Measurements from ENCODE around the gene MMP12.
"Not testable (repeated sequence)": the region's sequence is repeated elsewhere in the genome, so short reads cannot be mapped to it uniquely, and the experiment has no call there.

The MMP12 gene

GRCh38 chr11:102874852-102875251, at the start of gene MMP12:
MMP12 (minus strand) TSS chr11:102874982; CDS start chr11:102874937, 45 bp downstream.
- Mint-ChIP-seq H3K36me3 (ENCODE audit: low read depth) (no peaks in the 10 kb centered on the region), H3K27ac (no peak within 1 kb of the TSS), H3K27me3 (peaks cover 7% of the 10 kb centered on the region), H3K4me3 (no peak within 1 kb of the TSS), H3K4me1 (ENCODE audit: low read depth) (no peaks in the 10 kb centered on the region), H3K9me3 (no peaks in the 10 kb centered on the region)

- H3K27me3 Mint-ChIP-seq = peaks cover 26% of the 10 kb centered on the region
- H3K4me3 Mint-ChIP-seq = no peak overlapping the region
- H3K9me3 Mint-ChIP-seq = no peaks in the 10 kb centered on the region
- H3K36me3 Mint-ChIP-seq (ENCODE audit: low read depth) = no peaks in the 10 kb centered on the region
- H3K27ac Mint-ChIP-seq = no peak overlapping the region
- peaks cover 6% of the 10 kb centered on the region for H3K4me1 Mint-ChIP-seq (ENCODE audit: low read depth)
Measured at GRCh38 chr11:102921587-102922220, 46.9 kb upstream of the MMP12 start.

- Mint-ChIP-seq H3K9me3 (no peaks in the 10 kb centered on the region), H3K27ac (no peak overlapping the region), H3K4me1 (ENCODE audit: low read depth) (peaks cover 6% of the 10 kb centered on the region), H3K4me3 (no peak overlapping the region), H3K27me3 (peaks cover 26% of the 10 kb centered on the region), H3K36me3 (ENCODE audit: low read depth) (no peaks in the 10 kb centered on the region)
Measured at GRCh38 chr11:102920118-102920684, 45.4 kb upstream of the MMP12 start.

GRCh38 chr11:102915044-102915375, 40.2 kb upstream of the MMP12 start:
- Mint-ChIP-seq H3K27ac (no peak overlapping the region), H3K9me3 (no peaks in the 10 kb centered on the region), H3K36me3 (ENCODE audit: low read depth) (no peaks in the 10 kb centered on the region), H3K4me1 (ENCODE audit: low read depth) (peaks cover under 1% of the 10 kb centered on the region), H3K27me3 (peaks cover 9% of the 10 kb centered on the region), H3K4me3 (no peak overlapping the region)

- no peak overlapping the region for H3K27ac Mint-ChIP-seq
- H3K9me3 Mint-ChIP-seq = no peaks in the 10 kb centered on the region
- H3K4me1 Mint-ChIP-seq (ENCODE audit: low read depth) = no peaks in the 10 kb centered on the region
- no peak overlapping the region for H3K4me3 Mint-ChIP-seq
- no peaks in the 10 kb centered on the region for H3K36me3 Mint-ChIP-seq (ENCODE audit: low read depth)
- peaks cover 6% of the 10 kb centered on the region for H3K27me3 Mint-ChIP-seq
Measured at GRCh38 chr11:102914238-102915043, 39.7 kb upstream of the MMP12 start.

GRCh38 chr11:102912482-102912830, 37.7 kb upstream of the MMP12 start:
- Mint-ChIP-seq H3K27ac (no peak overlapping the region), H3K4me1 (ENCODE audit: low read depth) (no peaks in the 10 kb centered on the region), H3K36me3 (ENCODE audit: low read depth) (no peaks in the 10 kb centered on the region), H3K4me3 (no peak overlapping the region), H3K27me3 (peaks cover 12% of the 10 kb centered on the region), H3K9me3 (no peaks in the 10 kb centered on the region)

- H3K27me3 Mint-ChIP-seq = peaks cover 12% of the 10 kb centered on the region
- no peak overlapping the region for H3K27ac Mint-ChIP-seq
- H3K4me1 Mint-ChIP-seq (ENCODE audit: low read depth) = no peaks in the 10 kb centered on the region
- no peaks in the 10 kb centered on the region for H3K9me3 Mint-ChIP-seq
- H3K4me3 Mint-ChIP-seq = no peak overlapping the region
- no peaks in the 10 kb centered on the region for H3K36me3 Mint-ChIP-seq (ENCODE audit: low read depth)
Measured at GRCh38 chr11:102911758-102912481, 37.1 kb upstream of the MMP12 start.

- H3K4me1 Mint-ChIP-seq (ENCODE audit: low read depth); H3K27me3 Mint-ChIP-seq; H3K27ac Mint-ChIP-seq; H3K4me3 Mint-ChIP-seq; H3K36me3 Mint-ChIP-seq (ENCODE audit: low read depth); H3K9me3 Mint-ChIP-seq: not testable (repeated sequence)
Measured at GRCh38 chr11:102905848-102906247, 31.1 kb upstream of the MMP12 start.

- H3K4me3 Mint-ChIP-seq; H3K4me1 Mint-ChIP-seq (ENCODE audit: low read depth); H3K36me3 Mint-ChIP-seq (ENCODE audit: low read depth); H3K9me3 Mint-ChIP-seq; H3K27ac Mint-ChIP-seq: not testable (repeated sequence)
- peaks cover 11% of the 10 kb centered on the region for H3K27me3 Mint-ChIP-seq
Measured at GRCh38 chr11:102903895-102904294, 29.1 kb upstream of the MMP12 start.

GRCh38 chr11:102900346-102900745, 25.6 kb upstream of the MMP12 start:
- H3K36me3 Mint-ChIP-seq (ENCODE audit: low read depth) = no peaks in the 10 kb centered on the region

GRCh38 chr11:102891736-102892135, 17.0 kb upstream of the MMP12 start:
- peaks cover 6% of the 10 kb centered on the region for H3K9me3 Mint-ChIP-seq
- no peaks in the 10 kb centered on the region for H3K4me1 Mint-ChIP-seq (ENCODE audit: low read depth)
- no peak overlapping the region for H3K4me3 Mint-ChIP-seq
- no peaks in the 10 kb centered on the region for H3K36me3 Mint-ChIP-seq (ENCODE audit: low read depth)
- H3K27ac Mint-ChIP-seq = no peak overlapping the region
- H3K27me3 Mint-ChIP-seq = peaks cover 8% of the 10 kb centered on the region

More at GRCh38 chr11:102900346-102900745, 25.6 kb upstream of the MMP12 start:
- H3K27ac Mint-ChIP-seq = no peak overlapping the region
- no peak overlapping the region for H3K4me3 Mint-ChIP-seq
- peaks cover 6% of the 10 kb centered on the region for H3K9me3 Mint-ChIP-seq
- no peaks in the 10 kb centered on the region for H3K4me1 Mint-ChIP-seq (ENCODE audit: low read depth)
- peaks cover 7% of the 10 kb centered on the region for H3K27me3 Mint-ChIP-seq

- Mint-ChIP-seq H3K36me3 (ENCODE audit: low read depth) (no peaks in the 10 kb centered on the region), H3K4me3 (no peak overlapping the region), H3K4me1 (ENCODE audit: low read depth) (peaks cover 4% of the 10 kb centered on the region), H3K27ac (no peak overlapping the region), H3K27me3 (no peaks in the 10 kb centered on the region), H3K9me3 (no peaks in the 10 kb centered on the region)
Measured at GRCh38 chr11:102886999-102887398, 12.2 kb upstream of the MMP12 start.

- Mint-ChIP-seq H3K27me3 (no peaks in the 10 kb centered on the region), H3K4me3 (no peak overlapping the region), H3K36me3 (ENCODE audit: low read depth) (no peaks in the 10 kb centered on the region), H3K4me1 (ENCODE audit: low read depth) (peaks cover 4% of the 10 kb centered on the region), H3K9me3 (no peaks in the 10 kb centered on the region), H3K27ac (no peak overlapping the region)
Measured at GRCh38 chr11:102883141-102883540, 8.4 kb upstream of the MMP12 start.

- H3K27ac Mint-ChIP-seq = peak overlapping the region; percentile 56
- no peak overlapping the region for H3K4me3 Mint-ChIP-seq
- H3K9me3 Mint-ChIP-seq = no peaks in the 10 kb centered on the region
- no peaks in the 10 kb centered on the region for H3K36me3 Mint-ChIP-seq (ENCODE audit: low read depth)
- H3K4me1 Mint-ChIP-seq (ENCODE audit: low read depth) = peaks cover 4% of the 10 kb centered on the region
- H3K27me3 Mint-ChIP-seq = peaks cover 5% of the 10 kb centered on the region
Measured at GRCh38 chr11:102882389-102883024, 7.7 kb upstream of the MMP12 start.

GRCh38 chr11:102879801-102880200, 5.0 kb upstream of the MMP12 start:
- no peak overlapping the region for H3K4me3 Mint-ChIP-seq
- no peak overlapping the region for H3K27ac Mint-ChIP-seq
- no peaks in the 10 kb centered on the region for H3K9me3 Mint-ChIP-seq
- H3K27me3 Mint-ChIP-seq = peaks cover 7% of the 10 kb centered on the region
- H3K36me3 Mint-ChIP-seq (ENCODE audit: low read depth) = no peaks in the 10 kb centered on the region
- H3K4me1 Mint-ChIP-seq (ENCODE audit: low read depth) = peaks cover 4% of the 10 kb centered on the region

All from stimulated activated naive CD8-positive, alpha-beta T cell treated with anti-CD3 and anti-CD28 coated beads, Interleukin-15, Interleukin-2, amounts not matched to agents 100 ng/mL and 50 ng/mL, for 24 hours (primary cell).